Measurements from ENCODE around the gene XYLB. TPM values are rescaled to one million over a fixed set of nuclear protein-coding genes. Genes with fewer than 3 reads are reported as not detected.

The XYLB gene
- total and polyA plus RNA-seq, 10 donors, result 0.33 to 12.3 (median 2.1) TPM

DNA sequence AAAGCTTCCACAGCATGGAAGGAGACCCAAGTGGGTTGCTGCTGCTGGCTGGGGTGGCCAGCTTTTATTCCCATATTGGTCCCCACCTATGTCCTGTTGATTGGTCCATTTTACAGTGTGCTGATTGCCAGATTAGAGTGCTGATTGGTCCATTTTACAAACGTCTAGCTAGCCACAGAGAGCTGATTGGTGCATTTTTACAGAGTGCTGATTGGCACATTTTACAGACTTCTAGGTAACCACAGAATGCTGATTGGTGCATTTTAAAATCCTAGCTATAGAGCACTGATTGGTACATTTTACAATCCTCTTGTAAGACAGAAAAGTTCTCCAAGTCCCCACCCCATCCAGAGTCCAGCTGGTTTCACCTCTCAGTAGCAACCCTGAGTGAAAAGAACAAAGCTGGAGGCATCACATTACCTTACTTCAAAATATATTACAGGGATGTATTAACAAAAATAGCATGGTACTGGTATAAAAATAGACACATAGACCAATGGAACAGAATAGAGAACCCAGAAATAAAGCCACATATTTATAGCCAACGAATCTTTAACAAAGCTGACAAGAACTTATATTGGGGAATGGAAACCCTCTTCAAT is 99.6 kb downstream of the XYLB start:
- TF ChIP-seq POLR2A (IDR thresholded peaks at IDR 0.05), result no peak
- TF ChIP-seq POLR2AphosphoS5 (IDR thresholded peaks at IDR 0.05), result no peak
- TF ChIP-seq, protein P1, sequence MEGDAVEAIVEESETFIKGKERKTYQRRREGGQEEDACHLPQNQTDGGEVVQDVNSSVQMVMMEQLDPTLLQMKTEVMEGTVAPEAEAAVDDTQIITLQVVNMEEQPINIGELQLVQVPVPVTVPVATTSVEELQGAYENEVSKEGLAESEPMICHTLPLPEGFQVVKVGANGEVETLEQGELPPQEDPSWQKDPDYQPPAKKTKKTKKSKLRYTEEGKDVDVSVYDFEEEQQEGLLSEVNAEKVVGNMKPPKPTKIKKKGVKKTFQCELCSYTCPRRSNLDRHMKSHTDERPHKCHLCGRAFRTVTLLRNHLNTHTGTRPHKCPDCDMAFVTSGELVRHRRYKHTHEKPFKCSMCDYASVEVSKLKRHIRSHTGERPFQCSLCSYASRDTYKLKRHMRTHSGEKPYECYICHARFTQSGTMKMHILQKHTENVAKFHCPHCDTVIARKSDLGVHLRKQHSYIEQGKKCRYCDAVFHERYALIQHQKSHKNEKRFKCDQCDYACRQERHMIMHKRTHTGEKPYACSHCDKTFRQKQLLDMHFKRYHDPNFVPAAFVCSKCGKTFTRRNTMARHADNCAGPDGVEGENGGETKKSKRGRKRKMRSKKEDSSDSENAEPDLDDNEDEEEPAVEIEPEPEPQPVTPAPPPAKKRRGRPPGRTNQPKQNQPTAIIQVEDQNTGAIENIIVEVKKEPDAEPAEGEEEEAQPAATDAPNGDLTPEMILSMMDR (IDR thresholded peaks at IDR 0.05 in 8 of 11, conservative IDR thresholded peaks at IDR 0.05 in 3 of 11), result no peak

DNA sequence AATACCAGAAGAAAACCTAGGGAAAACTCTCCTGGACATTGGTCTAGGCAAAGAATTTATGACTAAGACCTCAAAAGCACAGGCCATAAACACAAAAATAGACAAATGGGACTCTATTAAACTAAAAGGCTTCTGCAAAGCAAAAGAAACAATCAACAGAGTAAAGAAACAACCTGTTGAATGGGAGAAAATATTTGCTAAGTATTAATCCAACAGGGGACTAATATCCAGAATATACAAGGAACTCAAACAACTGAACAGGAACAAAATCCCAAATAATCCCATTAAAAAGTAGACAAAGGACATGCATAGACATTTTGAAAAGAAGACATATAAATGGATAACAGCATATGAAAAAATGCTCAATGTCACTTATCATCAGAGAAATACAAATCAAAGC is 100.2 kb downstream of the XYLB start:
- no peaks in the 10 kb centered on the region for H3K27me3 ChIP-seq (replicated peaks in 1 of 7)
- no peak for DNase-seq
- no peaks in the 10 kb centered on the region for H3K36me3 ChIP-seq
- TF ChIP-seq POLR2AphosphoS5 (IDR thresholded peaks at IDR 0.05) (no peak), POLR2A (IDR thresholded peaks at IDR 0.05) (no peak)
- TF ChIP-seq, protein P1 (IDR thresholded peaks at IDR 0.05 in 8 of 11, conservative IDR thresholded peaks at IDR 0.05 in 3 of 11), result no peak
- H3K27ac ChIP-seq, result no peak overlapping the region
- H3K4me3 ChIP-seq, result no peak overlapping the region
- H3K9me3 ChIP-seq, result peaks cover 0 to 6% (median 0%) of the 10 kb centered on the region in 8 donors
- intact Hi-C loops (cut with DNase I; ENCODE audit: low total_unique reads), result no loop called here
- no peaks in the 10 kb centered on the region for H3K4me1 ChIP-seq

More for the DNA sequence above, 99.6 kb downstream of the XYLB start:
- H3K27me3 ChIP-seq (replicated peaks in 1 of 7), result no peaks in the 10 kb centered on the region
- H3K9me3 ChIP-seq, result peaks cover 0 to 6% (median 0%) of the 10 kb centered on the region in 8 donors
- intact Hi-C loops (cut with DNase I; ENCODE audit: low total_unique reads), result no loop called here
- no peaks in the 10 kb centered on the region for H3K4me1 ChIP-seq
- no peak for DNase-seq
- H3K4me3 ChIP-seq, result no peak overlapping the region
- no peak overlapping the region for H3K27ac ChIP-seq
- no peaks in the 10 kb centered on the region for H3K36me3 ChIP-seq
- 57 to 74% (median 65%) methylated on average over 2 of the region's 2 CpGs for WGBS, 5 donors

DNA sequence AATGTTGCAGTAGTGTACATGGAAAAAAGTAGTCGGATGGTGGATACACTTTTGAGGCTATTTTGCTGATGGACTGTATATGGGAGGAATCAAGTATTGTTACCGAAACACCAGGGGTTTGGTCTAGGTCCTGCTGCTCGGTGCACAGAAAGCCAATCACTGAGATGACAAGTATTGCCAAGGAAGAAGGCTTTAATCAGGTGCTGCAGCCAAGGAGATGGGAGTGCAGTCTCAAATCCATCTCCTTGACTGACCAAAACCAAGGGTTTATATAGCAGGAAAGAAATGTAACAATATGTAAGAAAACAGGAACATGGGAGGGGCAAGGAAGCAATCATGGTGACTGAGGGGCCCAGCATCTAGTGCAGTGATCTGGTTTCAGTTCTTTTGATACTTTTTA is 104.3 kb downstream of the XYLB start:
- H3K9me3 ChIP-seq, result peaks cover 0 to under 1% (median 0%) of the 10 kb centered on the region in 8 donors
- H3K27ac ChIP-seq, result no peak overlapping the region
- 93 to 99% (median 96%) methylated on average over 3 of the region's 3 CpGs for WGBS, 5 donors
- H3K27me3 ChIP-seq (replicated peaks in 1 of 7), result peaks cover 0 to 34% (median 10%) of the 10 kb centered on the region in 7 donors
- peaks cover 5 to 29% (median 23%) of the 10 kb centered on the region in 6 donors for H3K4me1 ChIP-seq
- H3K36me3 ChIP-seq, result no peaks in the 10 kb centered on the region
- no peak overlapping the region for H3K4me3 ChIP-seq
- intact Hi-C loops (cut with DNase I; ENCODE audit: low total_unique reads), result no loop called here
- DNase-seq, result no peak
- TF ChIP-seq, protein P1 (IDR thresholded peaks at IDR 0.05 in 8 of 11, conservative IDR thresholded peaks at IDR 0.05 in 3 of 11), result no peak
- no peak for TF ChIP-seq POLR2A (IDR thresholded peaks at IDR 0.05)
- no peak for TF ChIP-seq POLR2AphosphoS5 (IDR thresholded peaks at IDR 0.05)

DNA sequence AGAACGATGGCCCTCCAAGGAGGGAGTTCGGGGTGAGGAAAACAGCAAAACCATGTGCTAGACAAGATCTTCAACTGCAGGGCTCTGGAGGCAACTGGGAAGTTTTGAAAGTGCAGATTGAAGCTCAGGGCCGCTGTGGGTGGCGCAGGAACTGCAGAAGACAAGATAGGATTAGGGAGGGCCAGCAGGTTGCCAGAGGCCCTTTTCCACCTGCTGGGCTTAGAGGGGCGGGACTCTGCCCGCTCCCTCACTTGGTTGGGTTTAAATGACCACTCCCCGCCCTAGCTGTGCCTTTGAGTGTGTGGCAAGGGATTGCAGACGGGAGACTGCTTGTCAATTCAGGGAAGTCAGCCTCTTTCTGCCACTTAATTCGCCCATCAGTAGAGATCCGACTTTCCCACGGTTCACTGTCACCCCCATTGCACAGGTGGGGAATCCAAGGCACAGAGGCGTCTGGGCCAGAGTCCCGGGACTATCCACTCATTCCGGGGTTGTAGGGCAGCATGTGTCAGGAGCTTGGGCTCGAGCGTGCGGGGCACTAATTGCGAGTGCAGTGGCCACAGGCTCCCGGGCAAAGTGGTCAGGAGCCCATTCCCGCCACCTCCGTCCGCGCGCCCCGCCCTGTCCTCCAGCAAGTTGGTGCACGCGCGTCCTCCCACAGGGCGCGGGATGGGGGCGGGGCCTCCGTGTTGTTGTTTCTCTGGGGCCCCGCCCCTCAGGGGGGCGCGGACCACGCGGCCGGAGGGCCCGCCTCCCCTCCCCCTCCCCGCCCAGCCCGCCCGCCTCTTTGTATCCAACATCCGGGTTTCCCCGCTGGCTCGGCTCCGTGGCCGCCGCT is 106.7 kb downstream of the XYLB start, which contains the start of gene ACVR2B:
TSS of gene ACVR2B (plus strand) at position 816 of the 838 bp plus-strand sequence. CDS start 433 bp downstream, outside the sequence.
- TF ChIP-seq, protein P1 (IDR thresholded peaks at IDR 0.05 in 8 of 11, conservative IDR thresholded peaks at IDR 0.05 in 3 of 11), result no peak
- peak in 2 of 3 donors; percentile 59 to 60 for TF ChIP-seq POLR2AphosphoS5 (IDR thresholded peaks at IDR 0.05)
- TF ChIP-seq POLR2A (IDR thresholded peaks at IDR 0.05), result no peak
- H3K27ac ChIP-seq, result peak within 1 kb of the TSS in 7 of 8 donors; percentile 77 to 86 (median 81)

More for the DNA sequence above, 106.7 kb downstream of the XYLB start, which contains the start of gene ACVR2B:
- WGBS, 5 donors, result 9 to 21% (median 10%) methylated on average over 17 to 48 of the region's 48 CpGs
- peaks cover 0 to 37% (median 10%) of the 10 kb centered on the region in 7 donors for H3K27me3 ChIP-seq (replicated peaks in 1 of 7)
- intact Hi-C loops (cut with DNase I; ENCODE audit: low total_unique reads), result no loop called here
- H3K36me3 ChIP-seq, result no peaks in the 10 kb centered on the region
- no peaks in the 10 kb centered on the region for H3K9me3 ChIP-seq
- peak within 1 kb of the TSS; percentile 70 to 97 (median 80) for H3K4me3 ChIP-seq
- DNase-seq, result peak; percentile 91
- H3K4me1 ChIP-seq, result peaks cover 10 to 49% (median 36%) of the 10 kb centered on the region in 6 donors
